Activated CD4-positive, alpha-beta T cell treated with anti-CD3 and anti-CD28 coated beads for 36 hours (primary cell): Measurements from ENCODE around the gene STARD10. TPM values are rescaled to one million over a fixed set of nuclear protein-coding genes. Genes with fewer than 3 reads are reported as not detected.

Experiments used
- ATAC-seq: fragments of 200-7000 bp; cut with Tn5 transposase; one replicate; pipeline ENCODE4 v1.10.0; 2021; ENCODE audit warnings: mild to moderate bottlenecking, moderate library complexity
- CTCF ChIA-PET: fragments of 350-600 bp; sonication (Branson Sonifier 250); formaldehyde crosslinking; loops from one replicate; lab custom pipeline; 2021; ENCODE audit warnings: antibody characterized with exemption; lab: Charles Lee
- POLR2A ChIA-PET: fragments of 350-600 bp; sonication (Branson Sonifier 250); formaldehyde crosslinking; loops from one replicate; lab custom pipeline; 2021; ENCODE audit warnings: antibody characterized with exemption, inconsistent platforms; lab: Charles Lee
- DNase-seq: peaks from one replicate; pipeline ENCODE4 v3.0.0-alpha.2; 2020
- H3K27ac Mint-ChIP-seq: one replicate; pipeline ENCODE4 v1.8.0; 2021; ENCODE audit warnings: mixed read lengths
- H3K27me3 Mint-ChIP-seq: one replicate; pipeline ENCODE4 v1.8.0; 2021; ENCODE audit warnings: mixed read lengths
- H3K36me3 Mint-ChIP-seq: one replicate; pipeline ENCODE4 v1.8.0; 2021; ENCODE audit warnings: low read depth, mixed read lengths
- H3K4me1 Mint-ChIP-seq: one replicate; pipeline ENCODE4 v1.8.0; 2021; ENCODE audit warnings: mixed read lengths
- H3K4me3 Mint-ChIP-seq: one replicate; pipeline ENCODE4 v1.8.0; 2021; ENCODE audit warnings: mild to moderate bottlenecking, moderate library complexity, mixed read lengths
- H3K9me3 Mint-ChIP-seq: one replicate; pipeline ENCODE4 v1.8.0; 2021; ENCODE audit warnings: low read depth, mixed read lengths
- intact Hi-C, 2 experiments: fragments of 100-400 bp; cut with DNase I in 1 of 2; cut with micrococcal nuclease in 1 of 2; formaldehyde crosslinking; loops; one replicate each; pipeline versions ENCODE4 v1.14.2 to v1.15.1; 2022 to 2024; cut with DNase I, micrococcal nuclease
- total RNA-seq, 2 experiments: library from RNA; stranded (reverse); gene quantifications; one replicate each; pipeline ENCODE4 v1.2.3, GENCODE V29; 2021

Gene STARD10
- total RNA-seq, 2 experiments from 2014 or later, result 8.3 to 12.9 TPM

DNA sequence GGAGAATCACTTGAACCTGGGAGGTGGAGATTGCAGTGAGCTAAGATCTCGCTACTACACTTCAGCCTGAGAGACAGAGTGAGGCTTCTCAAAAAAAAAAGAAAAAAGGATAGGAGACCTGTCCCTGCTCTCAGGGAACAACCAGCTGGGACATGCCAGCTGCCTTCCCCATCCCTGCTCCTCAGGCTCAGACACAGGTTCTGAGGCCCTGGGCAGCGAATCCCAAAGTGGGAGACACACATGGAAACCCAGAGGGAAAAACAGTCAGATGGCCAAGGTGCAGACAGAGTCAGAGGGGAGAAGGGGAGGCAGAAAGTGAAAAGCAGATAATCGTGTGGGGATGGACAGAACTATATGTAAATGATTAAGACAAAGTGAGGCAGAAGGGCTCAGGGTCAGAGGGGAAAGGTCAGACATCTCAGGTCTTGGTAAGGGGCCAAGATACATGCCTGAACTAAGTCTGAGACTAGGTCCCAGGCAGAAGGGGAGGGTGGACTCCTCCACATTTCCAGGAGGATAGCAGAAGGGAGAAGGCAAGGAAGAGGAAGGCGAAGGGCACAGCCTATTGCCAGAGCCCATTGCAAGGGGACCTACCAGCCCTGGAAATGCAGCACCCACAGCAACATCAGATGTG lies 14.2 kb downstream of the STARD10 start:
- DNase-seq, result no peak
- Mint-ChIP-seq H3K27ac (no peak overlapping the region), H3K4me1 (peaks cover 16% of the 10 kb centered on the region), H3K27me3 (no peaks in the 10 kb centered on the region), H3K36me3 (no peaks in the 10 kb centered on the region), H3K4me3 (peak overlapping the region; percentile 15), H3K9me3 (no peaks in the 10 kb centered on the region)
- intact Hi-C loops, result no loop called here
- CTCF ChIA-PET, result interaction anchor here (1.0 to 1.4 kb wide), 2 partner anchors 33 to 54 kb away, joined by 3 to 4 read pairs; no protein-coding TSS in a partner anchor
- POLR2A ChIA-PET, result interaction anchor here (0.6 kb wide), 2 partner anchors 108 to 201 kb away, joined by 3 read pairs; no protein-coding TSS in a partner anchor
- ATAC-seq, result no peak

DNA sequence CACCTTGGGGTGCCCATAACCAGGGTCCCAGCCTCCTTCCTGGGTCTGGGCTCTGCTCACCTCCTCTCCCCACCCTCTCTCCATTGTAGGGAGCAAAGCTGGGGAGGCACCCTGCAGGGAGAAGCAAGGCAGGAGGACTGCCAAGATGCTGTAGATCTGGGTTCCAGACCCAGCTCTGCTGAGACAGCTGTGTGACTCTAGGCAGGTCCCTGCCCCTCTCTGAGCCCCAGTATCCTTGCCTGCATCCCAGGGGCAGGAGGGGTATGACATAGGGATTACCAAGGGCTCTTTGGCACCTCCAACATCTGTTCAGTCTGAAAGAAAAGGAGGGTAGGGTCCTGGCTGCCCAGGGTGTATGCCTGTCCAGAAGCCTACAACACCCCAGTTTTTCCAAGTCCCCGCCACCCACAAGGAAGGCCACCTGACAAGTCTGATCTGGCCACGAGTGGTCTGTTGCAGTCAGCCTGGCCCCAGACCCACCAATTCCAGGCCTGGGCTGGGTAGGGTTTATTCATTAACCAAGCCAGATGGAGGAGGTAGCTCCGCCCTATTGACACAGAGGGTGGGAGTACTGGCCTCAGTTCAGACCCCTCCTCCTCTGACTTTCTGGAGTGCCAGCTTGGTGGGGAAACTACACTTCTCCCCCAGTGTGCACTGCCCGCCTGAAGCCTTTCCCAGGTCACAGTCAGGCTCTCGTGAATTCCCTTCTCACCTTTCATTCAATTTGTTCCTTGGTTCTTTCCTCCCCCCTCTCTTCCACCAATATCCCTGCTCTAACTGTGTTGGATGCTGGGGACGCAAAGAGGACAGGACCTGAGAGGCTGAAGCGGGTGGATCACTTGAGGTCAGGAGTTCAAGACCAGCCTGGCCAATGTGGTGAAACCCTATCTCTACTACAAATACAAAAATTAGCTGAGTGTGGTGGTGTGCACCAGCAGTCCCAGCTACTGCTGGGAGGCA lies 15.0 kb downstream of the STARD10 start:
- H3K9me3 Mint-ChIP-seq, result no peaks in the 10 kb centered on the region
- H3K36me3 Mint-ChIP-seq, result no peaks in the 10 kb centered on the region
- H3K27me3 Mint-ChIP-seq, result no peaks in the 10 kb centered on the region
- ChIA-PET CTCF (interaction anchor here (1.0 to 1.4 kb wide), 2 partner anchors 34 to 53 kb away, joined by 3 to 4 read pairs; no protein-coding TSS in a partner anchor), POLR2A (interaction anchor here (0.6 kb wide), 1 partner anchor 202 kb away, joined by 3 read pairs; no protein-coding TSS in a partner anchor)
- no peak overlapping the region for H3K27ac Mint-ChIP-seq
- ATAC-seq (no peak), DNase-seq (no peak)
- no peak overlapping the region for H3K4me3 Mint-ChIP-seq
- peaks cover 16% of the 10 kb centered on the region for H3K4me1 Mint-ChIP-seq
- intact Hi-C loops, result no loop called here

DNA sequence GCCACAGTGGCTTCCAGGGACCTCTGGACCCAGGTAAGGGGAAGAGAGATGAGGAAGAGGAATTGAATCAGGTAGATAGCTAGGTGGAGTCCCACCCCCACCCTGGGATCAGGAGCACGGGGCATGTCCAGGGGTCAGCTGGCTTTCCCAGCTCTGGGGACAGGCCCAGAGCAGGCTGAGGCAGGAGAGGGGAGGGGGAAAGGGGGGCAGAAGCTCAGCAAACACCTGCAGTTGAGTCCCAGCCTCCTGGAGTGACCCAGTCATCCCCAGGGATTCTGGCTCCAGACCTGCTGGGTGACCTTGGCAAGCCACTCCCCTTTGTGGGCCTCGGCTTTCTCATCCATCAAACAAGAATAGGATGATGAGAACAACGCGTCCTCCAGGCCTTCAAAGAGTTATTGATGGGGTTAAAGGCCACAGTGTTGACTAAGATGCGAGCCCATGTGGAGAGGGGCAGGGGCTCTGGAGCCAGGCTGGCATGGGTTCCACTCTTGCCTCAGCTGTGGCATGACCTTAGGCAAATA lies 16.0 kb downstream of the STARD10 start:
- DNase-seq (no peak), ATAC-seq (no peak)
- Mint-ChIP-seq H3K4me3 (no peak overlapping the region), H3K9me3 (no peaks in the 10 kb centered on the region), H3K27ac (no peak overlapping the region), H3K4me1 (peaks cover 18% of the 10 kb centered on the region), H3K36me3 (no peaks in the 10 kb centered on the region), H3K27me3 (no peaks in the 10 kb centered on the region)
- intact Hi-C loops, result no loop called here
- ChIA-PET CTCF (interaction anchor here (0.6 to 1.1 kb wide), 4 partner anchors 12 to 53 kb away, joined by 3 to 4 read pairs (median 3); no protein-coding TSS in a partner anchor), POLR2A (no interaction called here)

DNA sequence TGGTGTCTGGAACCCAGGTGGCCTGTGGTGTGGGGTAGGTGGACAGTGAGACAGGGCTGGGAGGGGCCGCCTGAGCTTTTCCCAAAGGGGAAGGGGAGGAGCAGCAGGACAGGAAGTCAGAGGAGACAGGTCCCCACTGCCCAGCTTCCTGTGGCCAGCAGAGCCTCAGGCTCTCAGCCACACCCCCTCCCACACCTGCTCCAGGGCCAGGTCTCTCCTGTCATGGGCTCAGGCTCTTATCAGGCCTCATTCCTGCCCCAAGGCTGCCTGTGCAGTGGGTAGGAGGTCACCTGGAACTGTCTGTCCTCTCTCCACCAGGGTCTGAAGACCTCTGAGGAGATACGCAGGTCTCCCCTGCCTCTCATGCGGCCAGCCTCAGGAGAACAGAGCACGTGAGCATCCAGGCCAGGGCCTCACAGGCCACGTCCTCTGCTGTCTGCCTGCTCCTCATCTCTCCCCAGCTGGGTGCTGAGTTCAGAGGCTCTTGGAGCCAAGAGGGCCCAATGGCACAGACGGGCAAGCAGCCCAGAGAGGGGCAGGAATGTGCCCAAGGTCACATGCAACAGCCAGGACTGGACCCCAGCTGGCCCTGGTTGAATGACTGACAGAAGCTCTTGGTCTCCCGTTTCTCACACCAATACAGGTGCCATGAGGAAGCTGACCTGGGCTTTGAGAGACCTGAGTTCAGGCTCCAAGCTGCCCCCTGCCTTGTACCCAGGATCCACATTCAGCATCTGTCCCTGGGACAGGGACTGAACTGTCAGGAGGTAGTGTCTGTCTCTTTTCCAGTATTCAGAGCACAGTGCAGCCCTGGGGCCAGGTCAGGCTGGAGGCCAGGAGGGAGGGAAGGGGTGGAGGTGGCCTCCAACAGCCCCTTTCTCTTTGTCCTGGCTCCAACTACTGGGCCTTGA lies 16.7 kb downstream of the STARD10 start:
- POLR2A ChIA-PET, result no interaction called here

DNA sequence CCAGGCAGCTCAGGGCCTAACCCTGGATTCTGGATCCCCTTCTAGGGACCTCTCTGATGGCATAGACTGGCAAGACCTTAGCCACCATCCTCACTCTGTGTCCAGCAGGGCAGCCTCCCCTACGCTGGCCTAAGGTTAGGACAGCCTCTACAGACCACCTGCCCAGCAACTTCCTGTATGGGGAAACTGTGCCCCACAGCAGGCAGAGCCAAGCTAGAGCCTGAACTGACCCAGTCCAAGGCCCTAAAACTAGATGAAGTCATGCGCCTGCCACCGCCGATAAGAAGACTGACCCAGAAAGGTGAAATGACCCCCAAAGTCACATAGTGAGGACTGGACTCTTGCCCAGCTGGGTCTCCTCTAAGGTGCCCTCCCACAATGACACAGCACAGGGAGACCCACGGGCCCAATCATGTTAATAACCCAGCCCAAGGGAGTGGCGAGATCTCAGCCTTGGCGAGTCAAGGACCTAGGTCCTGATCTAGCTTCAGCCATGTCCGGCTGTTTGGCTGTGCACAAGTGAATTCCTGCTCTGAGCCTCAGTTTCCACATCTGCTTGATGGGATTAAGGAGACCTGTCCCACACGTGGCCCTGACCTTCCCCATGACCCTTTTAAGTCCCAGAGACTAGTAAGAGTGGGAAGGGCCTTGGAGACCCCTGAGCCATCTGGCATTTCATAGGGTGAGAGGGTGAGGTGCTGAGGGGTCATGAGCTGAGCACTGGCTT lies 17.6 kb downstream of the STARD10 start:
- Mint-ChIP-seq H3K4me1 (peaks cover 8% of the 10 kb centered on the region), H3K4me3 (no peak overlapping the region), H3K27ac (no peak overlapping the region), H3K36me3 (no peaks in the 10 kb centered on the region), H3K27me3 (no peaks in the 10 kb centered on the region), H3K9me3 (no peaks in the 10 kb centered on the region)
- no peak for ATAC-seq
- POLR2A ChIA-PET, result interaction anchor here (0.9 kb wide), 1 partner anchor 54 kb away, joined by 4 read pairs; no protein-coding TSS in a partner anchor
- CTCF ChIA-PET, result interaction anchor here (0.5 to 1.4 kb wide), 7 partner anchors 12 to 321 kb away, joined by 3 to 7 read pairs (median 3); partner anchors contain the start of gene STARD10
- intact Hi-C loops, result no loop called here
- DNase-seq, result no peak

More for the DNA sequence above, 16.7 kb downstream of the STARD10 start:
- Mint-ChIP-seq H3K4me3 (no peak overlapping the region), H3K27ac (no peak overlapping the region), H3K27me3 (no peaks in the 10 kb centered on the region), H3K9me3 (no peaks in the 10 kb centered on the region), H3K36me3 (no peaks in the 10 kb centered on the region), H3K4me1 (peaks cover 11% of the 10 kb centered on the region)
- ATAC-seq (no peak), DNase-seq (no peak)
- CTCF ChIA-PET, result interaction anchor here (0.5 to 1.1 kb wide), 8 partner anchors 11 to 322 kb away, joined by 3 to 7 read pairs (median 3); no protein-coding TSS in a partner anchor
- intact Hi-C loops, result no loop called here

DNA sequence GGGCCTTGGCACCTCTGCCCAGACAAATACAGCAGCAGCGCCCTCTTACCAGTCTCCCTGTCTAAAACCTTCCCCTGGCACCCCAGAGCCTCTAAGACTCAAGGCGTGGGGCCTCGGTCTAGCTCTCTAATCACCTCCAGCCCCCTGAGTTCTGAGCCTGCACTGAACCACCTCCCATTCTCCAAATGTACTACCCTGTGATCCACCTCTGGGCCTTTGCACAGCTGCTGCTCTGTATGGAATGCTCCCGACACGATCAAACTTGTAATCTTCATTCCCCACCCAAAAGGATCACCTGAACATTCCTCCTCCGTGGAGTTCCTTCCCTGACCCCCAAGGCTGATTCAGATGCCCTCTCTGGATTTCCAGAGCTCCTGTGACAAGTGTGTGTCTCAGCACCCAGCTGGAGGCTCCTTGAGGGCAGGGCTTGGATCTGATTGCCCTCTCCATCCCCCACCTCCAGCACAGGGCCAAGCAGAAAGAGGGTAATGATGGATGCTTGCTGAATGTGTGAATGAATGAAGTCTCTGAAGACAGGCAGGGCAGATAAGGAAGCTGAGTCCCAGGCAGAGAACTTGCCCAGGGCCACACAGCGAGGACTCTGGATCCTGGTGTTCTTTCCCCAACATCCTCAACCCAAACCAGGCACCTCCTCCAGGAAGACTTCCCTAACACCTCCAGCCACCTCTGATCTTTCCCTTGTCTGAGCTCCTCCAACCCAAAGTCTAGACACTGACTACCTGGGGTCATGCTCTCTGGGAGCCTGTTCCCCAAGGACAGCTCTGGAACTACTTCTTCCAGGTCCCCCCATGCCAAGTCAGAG lies 18.3 kb downstream of the STARD10 start:
- H3K27me3 Mint-ChIP-seq, result no peaks in the 10 kb centered on the region
- no peaks in the 10 kb centered on the region for H3K36me3 Mint-ChIP-seq
- no peaks in the 10 kb centered on the region for H3K9me3 Mint-ChIP-seq
- peaks cover 8% of the 10 kb centered on the region for H3K4me1 Mint-ChIP-seq
- H3K4me3 Mint-ChIP-seq, result no peak overlapping the region
- ChIA-PET POLR2A (interaction anchor here (0.9 kb wide), 1 partner anchor 53 kb away, joined by 4 read pairs; no protein-coding TSS in a partner anchor), CTCF (interaction anchor here (0.7 to 1.4 kb wide), 5 partner anchors 10 to 66 kb away, joined by 3 to 7 read pairs (median 3); partner anchors contain the start of gene STARD10)
- no peak for DNase-seq
- no peak overlapping the region for H3K27ac Mint-ChIP-seq
- intact Hi-C loops, result no loop called here
- ATAC-seq, result no peak

DNA sequence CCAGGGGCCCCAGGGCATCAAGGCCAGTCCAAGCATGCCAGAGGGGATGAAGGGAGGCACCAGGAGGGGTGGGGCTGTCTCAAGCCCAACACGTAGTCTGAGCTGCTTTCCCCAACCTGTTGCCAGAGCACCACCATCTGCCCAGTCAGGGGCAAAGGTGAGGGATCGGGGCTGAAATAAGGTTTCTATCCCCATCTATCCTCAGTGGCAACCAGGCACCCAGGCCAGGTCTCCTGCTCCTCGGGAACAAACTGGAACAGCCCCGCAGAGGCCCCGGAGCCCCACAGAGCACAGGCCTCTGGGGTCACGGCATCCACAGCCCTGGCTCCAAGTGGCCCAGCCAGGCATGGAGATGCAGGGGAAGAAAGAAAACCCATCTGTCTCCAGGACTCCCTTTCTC lies 19.3 kb downstream of the STARD10 start:
- CTCF ChIA-PET, result no interaction called here
- Mint-ChIP-seq H3K4me3 (no peak overlapping the region), H3K27ac (no peak overlapping the region), H3K36me3 (no peaks in the 10 kb centered on the region), H3K27me3 (no peaks in the 10 kb centered on the region), H3K4me1 (peaks cover 2% of the 10 kb centered on the region), H3K9me3 (no peaks in the 10 kb centered on the region)
- POLR2A ChIA-PET, result no interaction called here
- DNase-seq, result no peak
- intact Hi-C loops, result no loop called here
- no peak for ATAC-seq

DNA sequence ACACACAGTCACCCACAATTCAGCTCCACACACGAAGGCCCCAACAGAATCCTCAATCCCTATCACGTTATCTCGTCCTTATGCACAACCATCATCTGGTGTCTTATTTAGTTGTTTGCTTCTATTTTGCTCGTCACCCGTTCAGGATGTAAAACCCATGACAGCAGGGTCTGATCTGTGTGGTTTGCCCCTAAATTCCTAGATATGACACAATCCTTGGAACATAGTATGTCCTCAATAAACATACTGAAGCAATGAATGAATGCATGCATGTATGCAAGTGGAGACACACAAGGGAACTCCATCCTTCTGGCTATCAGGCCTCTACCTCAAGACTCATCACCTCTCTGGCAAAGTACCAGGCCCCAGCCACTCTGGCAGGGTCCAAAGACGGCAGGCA lies 20.2 kb downstream of the STARD10 start:
- peaks cover 2% of the 10 kb centered on the region for H3K4me1 Mint-ChIP-seq
- H3K36me3 Mint-ChIP-seq, result no peaks in the 10 kb centered on the region
- no peak for DNase-seq
- H3K4me3 Mint-ChIP-seq, result no peak overlapping the region
- no peak for ATAC-seq
- intact Hi-C loops, result no loop called here
- POLR2A ChIA-PET, result no interaction called here
- H3K27me3 Mint-ChIP-seq, result no peaks in the 10 kb centered on the region
- CTCF ChIA-PET, result interaction anchor here (1.0 kb wide), 1 partner anchor 13 kb away, joined by 3 read pairs; no protein-coding TSS in a partner anchor
- H3K27ac Mint-ChIP-seq, result no peak overlapping the region
- no peaks in the 10 kb centered on the region for H3K9me3 Mint-ChIP-seq

DNA sequence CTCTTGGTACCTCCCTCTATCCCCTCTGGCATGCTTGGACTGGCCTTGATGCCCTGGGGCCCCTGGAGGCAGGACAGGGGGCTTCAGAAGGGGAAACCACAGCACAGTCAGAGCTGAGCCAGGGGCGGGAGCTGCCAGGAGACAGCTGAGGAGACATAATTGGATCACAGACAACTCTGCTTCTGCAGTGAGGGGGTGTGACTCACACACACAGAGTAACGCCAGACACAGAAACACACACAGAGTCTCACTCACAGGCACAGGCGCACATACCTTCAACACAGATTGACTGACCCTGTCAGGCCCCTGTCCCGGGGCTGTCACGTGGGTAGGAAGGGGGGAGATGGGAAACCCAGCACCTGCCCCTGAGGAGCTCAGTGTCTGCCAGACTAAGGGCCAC lies 20.6 kb downstream of the STARD10 start:
- no peak overlapping the region for H3K27ac Mint-ChIP-seq
- H3K27me3 Mint-ChIP-seq, result no peaks in the 10 kb centered on the region
- intact Hi-C loops, result no loop called here
- no peaks in the 10 kb centered on the region for H3K36me3 Mint-ChIP-seq
- H3K4me3 Mint-ChIP-seq, result no peak overlapping the region
- H3K4me1 Mint-ChIP-seq, result peaks cover 2% of the 10 kb centered on the region
- no peaks in the 10 kb centered on the region for H3K9me3 Mint-ChIP-seq
- ATAC-seq (peak; percentile 57), DNase-seq (no peak)
- CTCF ChIA-PET, result interaction anchor here (1.0 kb wide), 1 partner anchor 13 kb away, joined by 3 read pairs; no protein-coding TSS in a partner anchor
- POLR2A ChIA-PET, result no interaction called here
